ENCODE data around the gene INSC. TPM values are rescaled to one million over a fixed set of nuclear protein-coding genes. Genes with fewer than 3 reads are reported as not detected.

Gene INSC
- total RNA-seq, 2 experiments from 2014 or later = 0.74 to 1.4 TPM

- DNase-seq = no peak
- no peaks in the 10 kb centered on the region for H3K4me1 Mint-ChIP-seq (ENCODE audit: low read depth)
- TF ChIP-seq CTCF (IDR thresholded peaks at IDR 0.05) = no peak
- POLR2A ChIA-PET = no interaction called here
- H3K27me3 Mint-ChIP-seq = peaks cover 21% of the 10 kb centered on the region
- H3K9me3 Mint-ChIP-seq = no peaks in the 10 kb centered on the region
- H3K4me3 Mint-ChIP-seq = no peak overlapping the region
- CTCF ChIA-PET = interaction anchor here (0.9 to 1.5 kb wide), 2 partner anchors 10 to 196 kb away, joined by 3 to 4 read pairs; no protein-coding TSS in a partner anchor
- H3K36me3 Mint-ChIP-seq (ENCODE audit: low read depth) = no peaks in the 10 kb centered on the region
- intact Hi-C loops (cut with micrococcal nuclease) = no loop called here
- no peak overlapping the region for H3K27ac Mint-ChIP-seq
- no peak for ATAC-seq
Observed at GRCh38 chr11:15169815-15170551, 55.3 kb downstream of the INSC start.

GRCh38 chr11:15170698-15171097 lies 56.0 kb downstream of the INSC start:
- Mint-ChIP-seq H3K27ac (no peak overlapping the region), H3K4me3 (no peak overlapping the region), H3K4me1 (ENCODE audit: low read depth) (no peaks in the 10 kb centered on the region), H3K27me3 (peaks cover 22% of the 10 kb centered on the region), H3K9me3 (no peaks in the 10 kb centered on the region), H3K36me3 (ENCODE audit: low read depth) (no peaks in the 10 kb centered on the region)
- no peak for TF ChIP-seq CTCF (IDR thresholded peaks at IDR 0.05)
- no peak for DNase-seq
- no peak for ATAC-seq
- intact Hi-C loops (cut with micrococcal nuclease) = no loop called here
- CTCF ChIA-PET = interaction anchor here (1.5 kb wide), 1 partner anchor 196 kb away, joined by 3 read pairs; no protein-coding TSS in a partner anchor
- POLR2A ChIA-PET = no interaction called here

- CTCF ChIA-PET = interaction anchor here (1.5 kb wide), 1 partner anchor 35 kb away, joined by 3 read pairs; no protein-coding TSS in a partner anchor
- POLR2A ChIA-PET = no interaction called here
- H3K36me3 Mint-ChIP-seq (ENCODE audit: low read depth) = no peaks in the 10 kb centered on the region
- intact Hi-C loops (cut with micrococcal nuclease) = no loop called here
- TF ChIP-seq CTCF (IDR thresholded peaks at IDR 0.05) = no peak
- peaks cover 22% of the 10 kb centered on the region for H3K27me3 Mint-ChIP-seq
- no peaks in the 10 kb centered on the region for H3K4me1 Mint-ChIP-seq (ENCODE audit: low read depth)
- H3K4me3 Mint-ChIP-seq = no peak overlapping the region
- H3K27ac Mint-ChIP-seq = no peak overlapping the region
- DNase-seq = no peak
- H3K9me3 Mint-ChIP-seq = no peaks in the 10 kb centered on the region
- no peak for ATAC-seq
Observed at GRCh38 chr11:15171956-15172355, 57.2 kb downstream of the INSC start.

- ChIA-PET CTCF (interaction anchor here (0.7 kb wide), 1 partner anchor 16 kb away, joined by 3 read pairs; no protein-coding TSS in a partner anchor), POLR2A (no interaction called here)
- no peak for TF ChIP-seq CTCF (IDR thresholded peaks at IDR 0.05)
- no peaks in the 10 kb centered on the region for H3K4me1 Mint-ChIP-seq (ENCODE audit: low read depth)
- H3K27ac Mint-ChIP-seq = no peak overlapping the region
- H3K4me3 Mint-ChIP-seq = no peak overlapping the region
- DNase-seq = no peak
- peaks cover 19% of the 10 kb centered on the region for H3K27me3 Mint-ChIP-seq
- H3K36me3 Mint-ChIP-seq (ENCODE audit: low read depth) = no peaks in the 10 kb centered on the region
- no peak for ATAC-seq
- intact Hi-C loops (cut with micrococcal nuclease) = no loop called here
- no peaks in the 10 kb centered on the region for H3K9me3 Mint-ChIP-seq
Observed at GRCh38 chr11:15175831-15176230, 61.1 kb downstream of the INSC start.

- Mint-ChIP-seq H3K27ac (no peak overlapping the region), H3K4me1 (ENCODE audit: low read depth) (no peaks in the 10 kb centered on the region), H3K36me3 (ENCODE audit: low read depth) (no peaks in the 10 kb centered on the region), H3K9me3 (no peaks in the 10 kb centered on the region), H3K27me3 (peaks cover 16% of the 10 kb centered on the region), H3K4me3 (no peak overlapping the region)
- intact Hi-C loops (cut with micrococcal nuclease) = no loop called here
- ChIA-PET CTCF (no interaction called here), POLR2A (no interaction called here)
- no peak for ATAC-seq
- DNase-seq = no peak
- TF ChIP-seq CTCF (IDR thresholded peaks at IDR 0.05) = no peak
Observed at GRCh38 chr11:15176646-15177163, 62.0 kb downstream of the INSC start.
